GM21360 (cell line): Measurements from ENCODE around the gene CDSN.
"Not testable (repeated sequence)": the region's sequence is repeated elsewhere in the genome, so short reads cannot be mapped to it uniquely, and the experiment has no call there.

Source experiments
- ATAC-seq: cut with Tn5 transposase; IDR thresholded peaks from one replicate; pipeline ENCODE4 v1.9.1; 2021; ENCODE audit warnings: mild to moderate bottlenecking, moderate library complexity; ENCODE audit not compliant: unreplicated experiment

The CDSN gene

GRCh38 chr6:31090275-31090972, 29.8 kb downstream of the CDSN start:
- ATAC-seq: no peak

- no peak for ATAC-seq
These were observed 32.7 kb downstream of the CDSN start for GRCh38 chr6:31087494-31088089.

GRCh38 chr6:31086788-31087440, 33.3 kb downstream of the CDSN start:
- ATAC-seq: no peak

GRCh38 chr6:31083742-31084354, 36.4 kb downstream of the CDSN start:
- no peak for ATAC-seq

DNA sequence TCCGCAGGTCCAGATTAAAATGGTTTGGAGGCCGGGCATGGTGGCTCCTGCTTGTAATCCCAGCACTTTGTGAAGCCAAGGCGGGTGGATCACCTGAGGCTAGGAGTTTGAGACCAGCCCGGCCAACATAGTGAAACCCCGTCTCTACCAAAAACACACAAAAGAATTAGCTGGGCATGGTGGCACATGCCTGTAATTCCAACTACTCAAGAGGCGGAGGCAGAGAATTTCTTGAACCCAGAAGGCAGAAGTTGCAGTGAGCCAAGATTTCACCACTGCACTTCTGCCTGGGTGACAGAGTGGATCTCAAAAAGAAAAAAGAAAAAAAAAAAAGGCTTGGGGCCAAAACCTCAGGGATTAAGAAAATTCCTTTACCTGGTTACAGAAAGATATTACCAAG, 38.4 kb downstream of the CDSN start:
- no peak for ATAC-seq

DNA sequence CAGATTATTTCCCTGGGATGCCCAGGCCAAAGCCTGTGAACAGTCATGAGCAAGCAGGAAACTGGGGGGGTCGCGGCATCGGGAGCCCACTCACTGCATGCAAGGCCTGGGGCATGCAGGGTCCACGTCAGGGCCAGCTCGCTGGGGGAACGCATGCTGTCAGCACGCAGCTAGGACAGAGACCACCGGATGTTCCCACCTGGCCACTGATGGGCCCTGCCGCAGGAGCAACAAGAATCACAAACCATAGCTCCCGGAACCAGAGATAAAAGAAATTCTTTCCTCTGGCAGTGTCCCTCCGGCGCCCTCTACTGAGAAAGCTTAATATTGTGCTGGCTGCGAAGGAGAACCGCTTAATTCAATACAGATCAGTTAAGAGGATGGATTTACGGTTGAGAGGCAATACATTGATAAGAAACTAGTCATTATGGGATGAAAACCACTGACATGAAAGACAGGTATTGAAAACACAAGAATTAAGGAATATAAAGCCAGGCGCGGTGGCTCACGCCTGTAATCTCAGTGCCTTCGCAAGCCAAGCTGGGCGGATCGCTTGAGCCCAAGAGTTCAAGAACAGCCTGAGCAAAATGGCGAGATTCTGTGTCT, 40.5 kb downstream of the CDSN start:
- no peak for ATAC-seq

DNA sequence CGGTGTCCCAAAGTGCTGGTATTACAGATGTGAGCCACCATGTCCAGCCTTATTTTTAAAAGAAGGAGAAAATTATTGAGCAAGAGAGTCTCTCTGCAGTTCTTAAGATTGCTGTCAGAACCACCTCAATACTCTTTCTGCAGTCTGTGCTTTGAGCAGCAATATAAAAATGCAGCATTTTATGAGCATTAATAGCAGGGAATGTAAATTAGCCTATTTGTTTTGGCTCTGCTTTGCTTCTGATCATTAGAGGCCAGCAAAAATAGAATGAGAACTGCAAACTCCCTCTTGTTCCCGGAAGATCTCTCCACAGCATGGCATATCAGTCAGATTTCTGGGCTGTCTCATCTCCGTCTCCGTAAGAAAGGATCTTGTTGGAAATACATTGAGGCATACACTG, 43.6 kb downstream of the CDSN start:
- no peak for ATAC-seq

DNA sequence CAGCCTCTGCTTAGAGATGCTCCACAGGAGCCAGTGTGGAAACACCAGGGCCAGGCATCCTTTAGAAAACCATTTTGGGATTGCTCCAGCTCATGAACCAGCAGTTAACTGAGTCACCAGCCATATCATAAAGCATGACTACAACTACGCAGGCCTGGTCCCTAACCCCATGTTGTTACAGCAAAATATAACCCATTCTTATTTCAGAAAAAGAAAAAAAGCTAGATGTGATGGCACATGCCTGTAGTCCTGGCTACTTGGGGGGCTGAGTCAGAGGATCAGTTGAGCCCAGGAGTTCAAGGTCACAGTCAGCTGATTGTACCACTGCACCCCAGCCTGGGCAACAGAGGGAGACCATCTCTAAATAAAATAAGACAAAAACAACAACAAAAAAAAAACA, 44.7 kb downstream of the CDSN start:
- no peak for ATAC-seq

- no peak for ATAC-seq
These were observed 45.8 kb downstream of the CDSN start for GRCh38 chr6:31074401-31074800.

- ATAC-seq: no peak
These were observed 49.5 kb downstream of the CDSN start for GRCh38 chr6:31070711-31071197.

GRCh38 chr6:31068669-31069340, 51.4 kb downstream of the CDSN start:
- no peak for ATAC-seq

- not testable (repeated sequence) for ATAC-seq
These were observed 52.2 kb downstream of the CDSN start for GRCh38 chr6:31067891-31068668.

- ATAC-seq: not testable (repeated sequence)
These were observed 53.2 kb downstream of the CDSN start for GRCh38 chr6:31067028-31067427.

DNA sequence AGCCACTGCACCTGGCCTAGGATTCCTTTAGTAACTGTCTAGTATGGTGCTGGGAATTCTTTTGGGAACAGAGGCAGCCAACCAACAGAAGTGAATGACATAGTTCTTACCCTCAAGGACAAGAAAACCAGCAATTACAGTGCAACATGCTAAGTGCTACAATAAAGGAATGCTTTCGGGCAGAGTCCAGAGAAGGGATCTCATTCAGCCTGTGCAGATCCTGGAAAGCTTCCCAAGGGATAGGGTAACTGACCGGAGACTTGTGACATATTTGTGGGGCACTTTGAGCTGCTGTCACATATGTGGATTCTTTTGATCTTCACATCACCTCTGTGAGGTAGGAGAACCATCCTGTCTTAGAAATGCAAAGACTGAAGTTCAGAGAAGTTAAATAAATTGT, 54.7 kb downstream of the CDSN start:
- ATAC-seq: no peak
